B cell (primary cell): ENCODE data around the gene EEF1AKMT3.

ENCODE experiments used
- CTCF ChIP-seq: fragments of 200-600 bp; IDR thresholded peaks from one replicate; pipeline ENCODE4 v1.8.0; 2022; ENCODE audit warnings: antibody characterized with exemption, mild to moderate bottlenecking
- EZH2 ChIP-seq: IDR thresholded peaks from 2 replicates; pipeline ENCODE4 v1.6.1; 2012; ENCODE audit warnings: borderline replicate concordance, low read depth, mild to moderate bottlenecking, moderate library complexity, low read length; ENCODE audit not compliant: insufficient read depth, poor library complexity, severe bottlenecking

GRCh38 chr12:57758552-57759359 lies 13.7 kb upstream of the EEF1AKMT3 start:
- TF ChIP-seq CTCF (no peak), EZH2 (no peak)
